NCI-H2029 treated with DMSO at 0.1 percent for 48 hours (cell line): ENCODE results near the gene MMADHC.

Experiments used
- DNase-seq: peaks from one replicate; lab custom pipeline; 2025; lab: John Stamatoyannopoulos, UW

Gene MMADHC

DNA sequence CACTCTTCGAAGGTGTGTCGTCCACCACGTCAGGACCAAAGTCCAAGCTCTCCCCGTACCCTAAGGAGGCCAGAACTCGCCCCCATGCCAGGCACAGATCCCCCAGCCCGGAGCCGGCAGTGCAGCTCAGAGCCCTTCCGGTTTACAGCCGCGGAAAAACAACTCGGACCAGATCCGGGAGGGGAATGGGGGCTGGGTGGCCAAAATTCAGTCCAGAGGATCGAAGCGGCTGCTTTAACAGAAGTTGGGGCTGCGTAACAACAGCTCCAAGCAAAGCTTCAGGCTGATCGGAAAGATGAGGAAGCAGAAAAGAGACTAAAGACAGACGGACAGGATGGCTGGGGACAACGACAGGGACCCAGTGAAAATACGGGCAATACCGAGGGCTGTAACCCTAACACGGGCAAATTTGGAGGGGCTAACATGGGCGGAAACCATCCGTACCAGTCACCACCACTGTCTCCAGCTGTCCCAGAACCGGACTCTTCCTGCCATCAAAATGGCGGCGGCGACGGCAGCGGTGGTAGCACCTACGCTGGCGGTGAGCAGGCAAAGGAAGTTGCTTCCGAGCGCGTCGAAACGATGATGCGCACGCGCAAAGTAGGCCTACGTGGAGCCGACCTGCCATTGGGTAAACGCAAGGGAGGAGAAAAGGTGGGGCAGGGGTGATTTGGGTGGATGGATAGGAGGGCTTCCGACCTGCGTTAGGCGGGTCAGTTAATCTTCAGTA is at the start of gene MMADHC:
Gene MMADHC (minus strand): TSS at position 556 of the 730 bp plus-strand sequence. CDS start 678 bp downstream, outside the sequence.
- DNase-seq = peak; percentile 83

DNA sequence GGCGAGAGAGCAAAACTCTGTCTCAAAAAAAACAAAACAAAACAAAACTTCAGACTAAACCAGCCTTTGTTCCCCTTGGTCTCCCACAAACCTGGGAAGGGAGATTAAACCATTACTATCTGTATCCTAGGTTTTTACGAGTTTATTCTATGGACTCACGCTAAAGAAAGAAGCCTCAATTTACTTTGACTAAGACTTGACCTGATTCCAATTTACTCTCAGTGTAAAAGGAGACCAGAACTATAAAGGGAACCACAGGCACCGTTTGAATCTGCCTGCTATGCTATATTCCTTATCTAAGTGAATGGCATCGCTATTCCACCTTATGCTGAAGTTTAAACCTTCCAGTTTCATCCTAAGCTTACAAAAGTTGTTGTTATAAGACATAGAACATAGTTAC is 46.5 kb upstream of the MMADHC start:
- DNase-seq = no peak

DNA sequence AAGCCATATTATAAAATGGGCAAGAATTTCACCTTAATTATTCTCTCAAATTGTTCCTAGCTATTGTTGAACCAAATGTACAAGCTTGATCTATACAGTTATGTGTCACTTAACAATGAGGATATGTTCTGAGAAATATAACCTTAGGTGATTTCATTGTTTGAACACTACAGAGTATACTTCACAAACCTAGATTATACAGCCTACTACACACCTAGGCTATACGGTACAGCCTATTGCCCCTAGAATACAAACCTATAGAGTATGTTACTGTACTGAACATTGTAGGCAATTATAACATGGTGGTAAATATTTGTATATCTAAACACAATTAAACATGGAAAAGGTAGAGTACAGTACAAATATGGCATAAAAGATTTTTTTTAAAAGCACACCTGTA is 42.9 kb upstream of the MMADHC start:
- no peak for DNase-seq

- DNase-seq = no peak
Observed at GRCh38 chr2:149629026-149629425, 41.5 kb upstream of the MMADHC start.

DNA sequence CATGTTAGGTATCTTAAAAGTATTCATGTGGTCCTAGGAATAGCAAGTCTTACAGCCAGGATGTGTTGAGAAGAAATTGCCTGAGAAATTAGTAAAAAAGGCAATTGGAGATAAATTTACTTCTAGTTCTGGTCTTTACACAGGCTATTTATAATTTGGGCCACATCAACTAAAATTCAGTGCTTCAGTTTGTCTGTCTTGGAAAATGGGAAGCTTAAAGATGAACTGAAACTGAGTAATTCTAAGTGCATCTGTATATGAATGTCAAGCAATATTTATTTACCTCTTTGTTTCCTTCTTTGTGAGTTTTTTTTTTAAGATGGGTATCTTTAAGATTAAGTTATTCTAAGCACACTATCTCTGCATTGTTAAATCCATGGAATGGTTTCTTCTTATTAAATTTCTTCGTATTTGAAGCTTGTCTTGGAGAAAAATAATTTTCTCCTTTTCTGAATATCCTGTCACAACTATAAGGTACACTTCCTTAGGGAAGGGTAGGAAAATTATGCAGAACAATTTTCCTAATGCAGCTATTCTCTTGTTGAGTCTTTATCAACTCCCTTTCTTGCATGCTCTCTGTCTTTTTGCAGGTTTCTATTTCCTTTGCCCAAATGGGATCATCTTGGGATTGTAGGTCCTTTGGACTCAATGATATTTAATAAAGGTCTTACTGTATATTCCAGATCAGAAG is 39.7 kb upstream of the MMADHC start:
- DNase-seq = no peak

GRCh38 chr2:149625671-149626070 is 38.1 kb upstream of the MMADHC start:
- DNase-seq = no peak

DNA sequence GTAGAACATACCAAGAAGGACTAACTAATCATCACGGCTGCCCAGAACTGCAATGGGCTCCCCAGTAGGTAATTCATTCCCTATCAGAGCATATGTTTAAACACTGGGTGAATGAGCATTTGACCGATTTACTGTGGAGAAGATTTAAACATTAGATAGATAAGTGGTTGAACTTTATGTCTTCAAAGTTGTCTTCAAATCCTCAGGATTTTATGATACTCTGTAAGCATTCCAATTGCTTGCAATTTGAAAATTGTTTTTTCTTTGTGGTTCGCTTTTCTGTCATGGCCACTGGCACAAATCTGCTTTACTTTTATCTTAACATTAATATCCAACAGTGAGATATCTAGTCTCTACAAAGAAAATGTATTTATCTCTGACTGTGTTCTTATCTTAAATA is 37.7 kb upstream of the MMADHC start:
- no peak for DNase-seq

DNA sequence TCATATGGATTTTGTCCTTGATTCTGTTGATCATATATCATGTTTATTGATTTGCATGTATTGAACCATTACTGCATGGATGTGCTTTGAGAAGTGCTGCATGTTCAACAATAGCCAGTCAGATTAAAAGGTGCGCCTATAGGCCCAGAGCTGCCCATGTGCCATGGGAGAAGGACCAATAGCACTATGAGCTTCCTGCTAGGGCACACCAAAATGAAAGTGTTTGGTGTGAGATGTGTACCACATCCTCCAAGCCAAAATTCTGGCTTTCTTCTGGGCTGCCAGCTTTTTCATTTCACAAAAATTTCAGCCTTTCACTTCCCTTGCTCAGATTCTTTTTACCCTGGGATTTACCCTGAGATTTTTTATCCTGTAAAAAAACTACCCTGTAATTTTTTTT is 34.8 kb upstream of the MMADHC start:
- DNase-seq = no peak

- no peak for DNase-seq
Observed at GRCh38 chr2:149617476-149617875, 29.9 kb upstream of the MMADHC start.

GRCh38 chr2:149616681-149617456 is 29.3 kb upstream of the MMADHC start:
- no peak for DNase-seq

DNA sequence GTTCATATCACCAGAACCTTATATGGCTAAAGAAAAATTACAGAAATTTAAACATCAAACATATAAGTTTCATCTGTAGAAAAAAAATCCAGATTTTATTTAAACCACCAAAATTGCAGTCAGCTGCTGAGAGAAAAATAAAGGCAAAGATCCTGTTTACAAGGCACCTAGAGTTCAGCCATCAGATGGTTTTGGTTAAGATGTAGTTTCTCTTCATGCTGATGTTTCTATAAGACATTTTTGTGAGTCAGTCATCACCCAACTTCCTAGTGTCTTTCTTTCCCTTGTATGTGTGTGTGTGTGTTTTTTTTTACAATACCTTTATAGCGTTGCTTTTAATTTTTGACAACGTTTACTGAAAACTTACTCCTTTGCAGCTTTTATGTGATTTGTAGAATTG is 26.1 kb upstream of the MMADHC start:
- DNase-seq = no peak

- peak; percentile 26 for DNase-seq
Observed at GRCh38 chr2:149612122-149612521, 24.5 kb upstream of the MMADHC start.

GRCh38 chr2:149611100-149611820 is 23.7 kb upstream of the MMADHC start:
- peak; percentile 2 for DNase-seq

- peak; percentile 2 for DNase-seq
Observed at GRCh38 chr2:149606251-149606811, 18.8 kb upstream of the MMADHC start.

DNA sequence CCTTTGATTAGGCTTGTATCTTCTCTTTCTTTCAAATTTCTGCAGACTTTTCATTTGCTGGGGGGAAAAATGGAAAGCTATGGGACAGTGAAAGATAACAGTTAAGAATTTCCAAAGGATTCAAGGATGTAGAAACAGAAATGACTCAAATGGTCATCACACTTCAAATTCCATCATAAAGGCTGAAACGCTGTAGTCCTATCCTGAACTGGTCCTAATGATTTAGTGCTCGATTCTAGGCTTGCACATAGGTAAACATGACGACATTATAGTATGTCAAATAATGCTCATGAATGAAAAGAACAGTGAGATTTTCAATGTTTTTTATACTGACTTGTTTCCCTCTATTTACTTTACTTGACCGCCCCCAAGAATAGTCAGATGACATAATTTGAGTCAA is 15.7 kb upstream of the MMADHC start:
- DNase-seq = no peak

- no peak for DNase-seq
Observed at GRCh38 chr2:149601141-149601796, 13.7 kb upstream of the MMADHC start.

DNA sequence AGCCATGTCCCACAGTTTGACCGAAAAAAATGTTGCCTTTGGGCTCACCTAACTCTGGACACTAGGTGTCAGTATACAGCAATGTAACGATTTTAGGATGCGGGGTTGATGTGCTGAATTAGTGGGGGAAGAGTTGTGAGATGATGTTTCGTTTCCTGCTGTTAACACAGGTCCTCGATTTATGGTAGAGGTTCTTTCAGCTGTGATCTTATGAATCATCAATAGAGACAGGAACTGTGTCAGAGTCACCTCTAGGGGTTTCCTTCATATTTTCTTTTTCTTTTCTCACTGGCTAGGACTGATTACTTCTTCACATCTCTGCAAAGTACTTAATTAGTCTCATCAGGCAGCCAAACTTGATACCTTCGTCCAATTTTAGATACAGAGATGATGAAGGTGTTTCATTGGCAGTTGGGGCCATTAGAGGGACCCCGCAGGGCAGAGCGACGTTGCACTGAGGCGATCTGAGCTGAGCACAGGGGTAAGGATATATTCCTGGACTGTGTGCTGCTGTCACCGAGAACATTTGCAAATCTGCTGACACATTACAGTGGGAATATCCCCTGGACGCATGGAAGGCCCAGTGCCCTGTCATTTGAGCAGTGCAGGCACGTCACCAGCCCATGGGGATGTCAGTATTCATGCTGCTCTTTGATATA is 10.2 kb upstream of the MMADHC start:
- peak; percentile 69 for DNase-seq

GRCh38 chr2:149597050-149597667 is 9.6 kb upstream of the MMADHC start:
- no peak for DNase-seq

GRCh38 chr2:149596471-149596870 is 8.9 kb upstream of the MMADHC start:
- no peak for DNase-seq
